ENCODE data around the gene BACH2.

The BACH2 gene

GRCh38 chr6:90156861-90157260 is 139.8 kb downstream of the BACH2 start:
- no peak overlapping the region for H2AFZ ChIP-seq (ENCODE audit: low read length, unreplicated experiment)
- no peaks in the 10 kb centered on the region for H3K36me3 ChIP-seq (ENCODE audit: insufficient read depth, low read length)
- H3K4me3 ChIP-seq (ENCODE audit: low read depth, low read length) = no peak overlapping the region
- peaks cover 17% of the 10 kb centered on the region for H3K27me3 ChIP-seq (ENCODE audit: insufficient read depth, low read length)
- no peaks in the 10 kb centered on the region for H3K4me1 ChIP-seq (ENCODE audit: control insufficient read depth, insufficient read depth, low read length, unreplicated experiment)
- no peak overlapping the region for H3K27ac ChIP-seq (ENCODE audit: low read depth, low read length)
- H3K79me2 ChIP-seq (ENCODE audit: control insufficient read depth, insufficient read depth, low read length, unreplicated experiment) = no peaks in the 10 kb centered on the region

- no peaks in the 10 kb centered on the region for H3K4me1 ChIP-seq (ENCODE audit: control insufficient read depth, insufficient read depth, low read length, unreplicated experiment)
- H3K27me3 ChIP-seq (ENCODE audit: insufficient read depth, low read length) = peaks cover 31% of the 10 kb centered on the region
- H3K4me3 ChIP-seq (ENCODE audit: low read depth, low read length) = no peak overlapping the region
- no peak overlapping the region for H3K27ac ChIP-seq (ENCODE audit: low read depth, low read length)
- no peaks in the 10 kb centered on the region for H3K36me3 ChIP-seq (ENCODE audit: insufficient read depth, low read length)
- H3K79me2 ChIP-seq (ENCODE audit: control insufficient read depth, insufficient read depth, low read length, unreplicated experiment) = no peaks in the 10 kb centered on the region
- H2AFZ ChIP-seq (ENCODE audit: low read length, unreplicated experiment) = no peak overlapping the region
These were observed 141.7 kb downstream of the BACH2 start for GRCh38 chr6:90154755-90155470.

- Histone ChIP-seq H3K27me3 (ENCODE audit: insufficient read depth, low read length) (peaks cover 57% of the 10 kb centered on the region), H3K27ac (ENCODE audit: low read depth, low read length) (no peak overlapping the region), H3K79me2 (ENCODE audit: control insufficient read depth, insufficient read depth, low read length, unreplicated experiment) (no peaks in the 10 kb centered on the region), H2AFZ (ENCODE audit: low read length, unreplicated experiment) (no peak overlapping the region), H3K36me3 (ENCODE audit: insufficient read depth, low read length) (no peaks in the 10 kb centered on the region), H3K4me3 (ENCODE audit: low read depth, low read length) (no peak overlapping the region), H3K4me1 (ENCODE audit: control insufficient read depth, insufficient read depth, low read length, unreplicated experiment) (no peaks in the 10 kb centered on the region)
These were observed 144.8 kb downstream of the BACH2 start for GRCh38 chr6:90151576-90152422.

GRCh38 chr6:90149280-90149679 is 147.4 kb downstream of the BACH2 start:
- no peak overlapping the region for H3K4me3 ChIP-seq (ENCODE audit: low read depth, low read length)
- no peaks in the 10 kb centered on the region for H3K4me1 ChIP-seq (ENCODE audit: control insufficient read depth, insufficient read depth, low read length, unreplicated experiment)
- no peaks in the 10 kb centered on the region for H3K79me2 ChIP-seq (ENCODE audit: control insufficient read depth, insufficient read depth, low read length, unreplicated experiment)
- no peak overlapping the region for H2AFZ ChIP-seq (ENCODE audit: low read length, unreplicated experiment)
- no peaks in the 10 kb centered on the region for H3K36me3 ChIP-seq (ENCODE audit: insufficient read depth, low read length)
- H3K27me3 ChIP-seq (ENCODE audit: insufficient read depth, low read length) = peaks cover 49% of the 10 kb centered on the region
- H3K27ac ChIP-seq (ENCODE audit: low read depth, low read length) = no peak overlapping the region

GRCh38 chr6:90148867-90149266 is 147.8 kb downstream of the BACH2 start:
- H2AFZ ChIP-seq (ENCODE audit: low read length, unreplicated experiment) = no peak overlapping the region
- H3K27ac ChIP-seq (ENCODE audit: low read depth, low read length) = no peak overlapping the region
- no peak overlapping the region for H3K4me3 ChIP-seq (ENCODE audit: low read depth, low read length)
- peaks cover 45% of the 10 kb centered on the region for H3K27me3 ChIP-seq (ENCODE audit: insufficient read depth, low read length)
- H3K36me3 ChIP-seq (ENCODE audit: insufficient read depth, low read length) = no peaks in the 10 kb centered on the region
- no peaks in the 10 kb centered on the region for H3K79me2 ChIP-seq (ENCODE audit: control insufficient read depth, insufficient read depth, low read length, unreplicated experiment)
- no peaks in the 10 kb centered on the region for H3K4me1 ChIP-seq (ENCODE audit: control insufficient read depth, insufficient read depth, low read length, unreplicated experiment)

GRCh38 chr6:90146921-90147649 is 149.6 kb downstream of the BACH2 start:
- Histone ChIP-seq H3K79me2 (ENCODE audit: control insufficient read depth, insufficient read depth, low read length, unreplicated experiment) (no peaks in the 10 kb centered on the region), H3K4me1 (ENCODE audit: control insufficient read depth, insufficient read depth, low read length, unreplicated experiment) (no peaks in the 10 kb centered on the region), H3K36me3 (ENCODE audit: insufficient read depth, low read length) (no peaks in the 10 kb centered on the region), H3K27me3 (ENCODE audit: insufficient read depth, low read length) (peaks cover 46% of the 10 kb centered on the region), H3K27ac (ENCODE audit: low read depth, low read length) (no peak overlapping the region), H3K4me3 (ENCODE audit: low read depth, low read length) (no peak overlapping the region), H2AFZ (ENCODE audit: low read length, unreplicated experiment) (no peak overlapping the region)

GRCh38 chr6:90146024-90146423 is 150.6 kb downstream of the BACH2 start:
- no peak overlapping the region for H3K4me3 ChIP-seq (ENCODE audit: low read depth, low read length)
- peaks cover 39% of the 10 kb centered on the region for H3K27me3 ChIP-seq (ENCODE audit: insufficient read depth, low read length)
- H3K79me2 ChIP-seq (ENCODE audit: control insufficient read depth, insufficient read depth, low read length, unreplicated experiment) = no peaks in the 10 kb centered on the region
- H3K36me3 ChIP-seq (ENCODE audit: insufficient read depth, low read length) = no peaks in the 10 kb centered on the region
- H3K27ac ChIP-seq (ENCODE audit: low read depth, low read length) = no peak overlapping the region
- H2AFZ ChIP-seq (ENCODE audit: low read length, unreplicated experiment) = no peak overlapping the region
- no peaks in the 10 kb centered on the region for H3K4me1 ChIP-seq (ENCODE audit: control insufficient read depth, insufficient read depth, low read length, unreplicated experiment)

- Histone ChIP-seq H3K27me3 (ENCODE audit: insufficient read depth, low read length) (peaks cover 33% of the 10 kb centered on the region), H3K27ac (ENCODE audit: low read depth, low read length) (no peak overlapping the region), H3K36me3 (ENCODE audit: insufficient read depth, low read length) (no peaks in the 10 kb centered on the region), H3K4me3 (ENCODE audit: low read depth, low read length) (no peak overlapping the region), H3K4me1 (ENCODE audit: control insufficient read depth, insufficient read depth, low read length, unreplicated experiment) (no peaks in the 10 kb centered on the region), H2AFZ (ENCODE audit: low read length, unreplicated experiment) (no peak overlapping the region), H3K79me2 (ENCODE audit: control insufficient read depth, insufficient read depth, low read length, unreplicated experiment) (no peaks in the 10 kb centered on the region)
These were observed 151.6 kb downstream of the BACH2 start for GRCh38 chr6:90144928-90145555.

GRCh38 chr6:90144396-90144795 is 152.2 kb downstream of the BACH2 start:
- no peak overlapping the region for H3K27ac ChIP-seq (ENCODE audit: low read depth, low read length)
- no peaks in the 10 kb centered on the region for H3K79me2 ChIP-seq (ENCODE audit: control insufficient read depth, insufficient read depth, low read length, unreplicated experiment)
- H3K36me3 ChIP-seq (ENCODE audit: insufficient read depth, low read length) = no peaks in the 10 kb centered on the region
- H3K4me3 ChIP-seq (ENCODE audit: low read depth, low read length) = no peak overlapping the region
- peaks cover 26% of the 10 kb centered on the region for H3K27me3 ChIP-seq (ENCODE audit: insufficient read depth, low read length)
- H2AFZ ChIP-seq (ENCODE audit: low read length, unreplicated experiment) = no peak overlapping the region
- H3K4me1 ChIP-seq (ENCODE audit: control insufficient read depth, insufficient read depth, low read length, unreplicated experiment) = no peaks in the 10 kb centered on the region

GRCh38 chr6:90140683-90141082 is 156.0 kb downstream of the BACH2 start:
- no peak overlapping the region for H3K27ac ChIP-seq (ENCODE audit: low read depth, low read length)

More at GRCh38 chr6:90140683-90141082, 156.0 kb downstream of the BACH2 start:
- Histone ChIP-seq H2AFZ (ENCODE audit: low read length, unreplicated experiment) (no peak overlapping the region), H3K4me3 (ENCODE audit: low read depth, low read length) (no peak overlapping the region), H3K36me3 (ENCODE audit: insufficient read depth, low read length) (no peaks in the 10 kb centered on the region), H3K4me1 (ENCODE audit: control insufficient read depth, insufficient read depth, low read length, unreplicated experiment) (peaks cover 5% of the 10 kb centered on the region), H3K27me3 (ENCODE audit: insufficient read depth, low read length) (peaks cover 6% of the 10 kb centered on the region; the same call in 1 of the 2 replicates), H3K79me2 (ENCODE audit: control insufficient read depth, insufficient read depth, low read length, unreplicated experiment) (no peaks in the 10 kb centered on the region)
